GM19035 (cell line): ENCODE measurements around the gene CISH.

Source experiments
- ATAC-seq: cut with Tn5 transposase; IDR thresholded peaks from one replicate; pipeline ENCODE4 v1.9.1; 2021; ENCODE audit not compliant: unreplicated experiment

The CISH gene

GRCh38 chr3:50611464-50612233, at the start of gene CISH:
Gene CISH, minus strand, starts transcription at chr3:50611774. Its CDS starts 124 bp downstream, at chr3:50611650.
- ATAC-seq, result peak; percentile 76

DNA sequence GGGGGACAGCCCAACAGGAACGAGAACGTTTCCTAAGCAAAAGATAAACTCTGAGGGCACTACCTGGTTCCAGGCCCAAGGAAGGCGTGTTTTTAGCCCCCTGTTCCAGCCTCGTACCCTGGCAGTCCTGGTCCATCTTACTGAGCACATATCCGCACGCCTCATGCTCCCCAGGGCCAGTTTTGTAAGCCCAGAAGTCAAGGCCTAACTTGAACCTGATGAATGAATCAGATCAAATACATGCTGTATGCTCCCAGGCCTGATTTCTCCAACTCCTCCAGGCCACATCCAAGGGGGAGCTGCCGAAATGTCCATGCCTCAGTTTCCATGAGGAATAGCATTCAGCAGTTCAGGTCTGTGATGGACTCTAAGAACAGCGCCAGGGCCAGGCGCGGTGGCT, 48.8 kb upstream of the CISH start:
- ATAC-seq, result no peak

- ATAC-seq, result no peak
These were observed 47.3 kb upstream of the CISH start for GRCh38 chr3:50658831-50659230.

DNA sequence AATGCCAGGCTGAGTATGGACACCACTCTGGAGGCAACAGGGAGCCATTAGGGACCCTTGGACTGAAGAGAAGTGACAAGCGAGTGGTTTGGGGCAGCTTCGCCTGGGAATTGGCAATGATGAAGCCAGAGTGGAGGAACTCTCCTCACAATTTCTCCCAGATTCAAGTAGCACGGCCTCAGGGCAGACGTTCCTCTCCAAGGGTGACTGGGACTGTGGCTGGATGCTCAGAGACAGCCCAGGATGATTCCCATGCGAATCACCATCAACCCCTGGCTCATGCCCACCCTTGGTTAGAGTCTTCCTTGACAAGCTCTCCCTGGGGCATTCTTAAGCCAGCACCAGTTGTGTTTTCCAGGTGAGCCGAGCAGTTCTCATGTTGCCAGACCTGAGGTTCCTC, 46.8 kb upstream of the CISH start:
- no peak for ATAC-seq

GRCh38 chr3:50657816-50658215, 46.2 kb upstream of the CISH start:
- ATAC-seq, result no peak

DNA sequence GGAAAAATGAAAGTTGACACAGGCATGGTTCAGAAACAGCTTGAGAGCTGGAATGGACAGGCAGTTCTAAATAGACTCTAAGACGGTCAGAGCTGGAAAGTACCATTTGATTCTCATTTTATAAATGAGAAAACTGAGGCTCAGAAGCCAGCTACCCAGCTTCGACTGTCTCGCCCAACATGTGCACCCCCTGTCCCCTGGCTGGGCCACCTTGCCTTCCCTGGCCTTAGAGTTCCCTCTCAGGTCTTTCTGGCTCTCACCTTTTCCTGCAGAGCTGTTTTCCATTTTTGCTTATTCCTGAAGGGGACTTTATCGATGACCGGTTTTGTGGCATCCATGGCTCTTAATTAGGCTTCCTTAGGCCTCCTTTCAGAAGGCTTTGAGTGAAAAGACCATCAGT, 45.8 kb upstream of the CISH start:
- no peak for ATAC-seq

- no peak for ATAC-seq
These were observed 45.0 kb upstream of the CISH start for GRCh38 chr3:50656417-50657195.

GRCh38 chr3:50655009-50655830, 43.6 kb upstream of the CISH start:
- ATAC-seq, result no peak

DNA sequence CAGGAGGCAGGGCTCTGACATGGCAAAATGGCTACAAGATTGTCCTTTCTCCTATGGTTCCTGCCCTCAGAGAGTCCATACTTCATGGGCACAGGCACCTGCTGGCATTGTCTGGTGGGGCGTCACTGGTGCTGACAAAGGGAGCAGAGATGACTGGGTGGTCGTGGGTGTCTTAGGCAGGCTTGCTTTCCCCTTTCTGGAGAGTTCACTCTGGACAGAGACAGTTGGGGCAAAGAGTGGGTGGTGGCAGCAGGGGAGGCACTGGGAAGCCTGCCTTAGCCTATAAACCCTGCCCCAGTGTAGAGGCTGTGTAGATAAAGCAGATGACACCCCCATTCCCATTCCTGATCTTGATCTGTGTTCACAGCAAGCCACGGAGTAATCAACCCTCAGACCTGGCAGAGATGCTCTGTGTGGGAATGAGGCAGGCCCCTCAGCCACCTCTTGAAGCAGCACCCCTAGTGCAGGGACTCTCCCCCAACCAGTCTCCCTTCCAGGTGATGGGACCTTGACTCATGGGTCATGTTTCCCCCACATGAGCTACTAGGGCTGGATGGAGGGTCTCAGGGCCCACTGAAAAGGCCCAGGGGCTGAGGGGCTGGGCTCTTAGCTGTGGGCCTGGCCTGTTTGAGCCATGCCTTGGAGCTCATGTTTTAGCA, 42.5 kb upstream of the CISH start:
- ATAC-seq, result no peak

DNA sequence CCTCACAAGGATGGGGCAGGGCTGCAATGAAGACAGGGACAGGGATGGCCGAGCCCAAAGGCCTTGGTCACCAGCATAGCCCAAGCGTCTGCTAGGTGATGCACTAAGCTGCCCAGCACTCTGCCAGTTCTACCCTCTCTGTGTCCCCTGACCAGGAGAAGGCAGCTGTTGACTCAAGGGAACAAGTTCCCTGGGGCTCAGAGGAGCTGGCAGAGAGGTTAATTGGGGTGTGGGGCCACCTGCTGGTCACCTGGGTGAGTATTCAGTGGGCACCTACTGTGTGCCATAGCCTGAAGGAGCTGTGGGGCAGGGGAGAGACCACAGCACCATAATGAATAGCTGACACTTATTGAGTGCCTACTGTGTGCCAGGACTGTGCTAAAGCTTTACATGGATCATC, 41.1 kb upstream of the CISH start:
- no peak for ATAC-seq

GRCh38 chr3:50651920-50652529, 40.5 kb upstream of the CISH start:
- ATAC-seq, result no peak

DNA sequence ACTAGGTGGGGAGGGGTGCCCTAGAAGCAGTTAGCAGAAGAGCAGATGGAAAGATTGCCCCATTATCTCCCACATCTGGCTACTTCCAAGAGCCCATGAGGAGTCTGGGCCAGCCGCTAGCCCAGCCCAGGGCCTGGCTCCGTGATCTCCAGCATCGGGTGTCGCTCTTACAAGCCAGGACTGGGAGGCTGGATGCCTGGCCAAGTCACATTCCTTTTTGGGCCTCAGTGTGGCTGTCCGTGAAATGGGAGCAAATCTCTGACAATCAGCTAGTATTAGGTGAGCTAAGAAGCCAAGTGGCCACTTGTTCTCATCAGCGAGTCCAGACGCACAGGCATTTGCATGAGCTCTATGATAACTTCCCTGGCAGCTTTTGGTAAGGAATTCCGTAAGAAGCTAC, 39.9 kb upstream of the CISH start:
- no peak for ATAC-seq

GRCh38 chr3:50650018-50650417, 38.4 kb upstream of the CISH start:
- no peak for ATAC-seq

GRCh38 chr3:50649451-50649931, 37.9 kb upstream of the CISH start:
- no peak for ATAC-seq

- ATAC-seq, result no peak
These were observed 37.4 kb upstream of the CISH start for GRCh38 chr3:50648944-50649343.

GRCh38 chr3:50648313-50648712, 36.7 kb upstream of the CISH start:
- ATAC-seq, result no peak

- no peak for ATAC-seq
These were observed 33.8 kb upstream of the CISH start for GRCh38 chr3:50645378-50645777.

DNA sequence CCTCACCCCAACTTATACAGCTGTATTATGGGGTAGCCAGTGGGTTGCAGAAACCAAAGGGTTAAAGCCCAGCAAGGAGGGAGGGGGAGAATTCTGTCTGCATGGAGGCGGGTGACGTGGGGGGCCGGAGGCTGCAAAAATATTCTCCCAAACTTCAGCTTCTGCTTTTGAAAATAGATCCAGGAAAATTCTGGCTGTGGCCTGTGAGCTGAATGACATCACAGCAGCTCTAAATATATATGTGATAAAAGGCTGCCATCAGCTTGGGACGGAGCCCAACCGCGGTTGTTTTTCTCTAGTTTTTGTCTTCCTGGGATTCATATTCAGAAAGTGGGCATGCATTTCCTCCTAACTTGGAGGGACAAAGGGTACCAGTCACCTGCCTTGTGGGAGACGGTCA, 33.0 kb upstream of the CISH start:
- no peak for ATAC-seq

DNA sequence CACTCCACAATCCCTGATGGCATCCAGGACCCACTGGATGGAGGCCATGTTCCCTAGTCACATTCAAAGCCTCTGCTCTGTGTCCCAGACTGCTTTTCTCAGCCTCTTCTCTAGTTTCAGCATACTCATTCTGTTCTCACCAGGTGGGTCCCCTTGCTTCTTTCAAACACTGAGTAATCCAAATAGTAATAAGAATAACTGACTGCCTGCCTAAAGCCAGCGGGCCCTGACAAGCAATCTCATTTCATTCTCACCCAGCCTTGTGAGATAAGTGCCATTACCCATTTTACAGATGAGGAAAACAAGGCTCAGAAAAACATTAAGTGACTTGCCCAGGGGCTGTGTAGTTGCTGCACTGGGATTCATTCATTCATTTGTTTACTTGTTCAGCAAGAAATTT, 30.8 kb upstream of the CISH start:
- ATAC-seq, result no peak

GRCh38 chr3:50639055-50639494, 27.5 kb upstream of the CISH start:
- no peak for ATAC-seq
